Measurements from ENCODE around the gene SH3BP4. TPM values are rescaled to one million over a fixed set of nuclear protein-coding genes. Genes with fewer than 3 reads are reported as not detected.

Gene SH3BP4
- total and polyA plus RNA-seq, 10 of the 15 experiments (the other 5 are each of a cell fraction or from before 2014, with no cell fraction given): 0.03 to 0.36 TPM; not detected in 8

DNA sequence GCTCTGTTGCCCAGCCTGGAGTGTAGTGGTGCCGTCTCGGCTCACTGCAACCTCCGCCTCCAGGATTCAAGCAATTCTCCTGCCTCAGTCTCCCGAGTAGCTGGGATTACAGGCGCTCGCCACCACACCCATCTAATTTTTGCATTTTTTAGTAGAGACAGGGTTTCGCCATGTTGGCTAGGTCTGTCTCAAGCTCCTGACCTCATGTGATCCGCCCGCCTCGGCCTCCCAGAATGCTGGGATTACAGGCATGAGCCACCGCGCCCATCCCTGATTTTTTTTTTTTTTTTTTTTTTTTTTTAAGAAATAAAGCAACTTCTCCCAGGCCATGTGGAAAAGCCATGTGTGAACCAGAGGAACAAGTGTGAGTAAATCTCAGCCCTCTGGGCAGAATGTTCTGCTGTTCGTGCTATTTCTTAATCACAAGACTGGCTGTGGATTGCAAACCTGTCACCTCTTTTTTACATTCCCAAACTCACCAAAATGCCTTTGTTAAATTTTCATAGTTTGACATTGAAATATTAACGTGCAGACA lies 6.4 kb upstream of the SH3BP4 start:
- Histone ChIP-seq H3K79me2 (ENCODE audit: control insufficient read depth, insufficient read depth, low read length) (no peaks in the 10 kb centered on the region), H3K27ac (ENCODE audit: control insufficient read depth, insufficient read depth) (no peak overlapping the region), H3K9me3 (replicated peaks; ENCODE audit: control insufficient read depth, insufficient read depth, low read length) (no peaks in the 10 kb centered on the region), H3K27me3 (replicated peaks in 1 of 2; ENCODE audit: control insufficient read depth in 2 of 2, insufficient read depth in 2 of 2, low read length in 1 of 2) (no peaks in the 10 kb centered on the region), H4K20me1 (ENCODE audit: control insufficient read depth, insufficient read depth) (no peaks in the 10 kb centered on the region), H3K9ac (ENCODE audit: control insufficient read depth, insufficient read depth, low read length) (no peak overlapping the region), H3K4me2 (ENCODE audit: control insufficient read depth, insufficient read depth) (no peak overlapping the region), H3K36me3 (ENCODE audit: control insufficient read depth in 2 of 2, insufficient read depth in 2 of 2, low read length in 1 of 2) (no peaks in the 10 kb centered on the region), H2AFZ (ENCODE audit: control insufficient read depth, low read depth, low read length) (no peak overlapping the region), H3K4me1 (ENCODE audit: control insufficient read depth, insufficient read depth, low read length) (no peaks in the 10 kb centered on the region), H3K4me3 (no peak overlapping the region)
- intact Hi-C loops (cut with micrococcal nuclease; ENCODE audit: unreplicated experiment): no loop called here
- SMC1A ChIA-PET (ENCODE audit: uncharacterized antibody, unreplicated experiment): no interaction called here
- ATAC-seq: no peak
- CTCF ChIA-PET: no interaction called here
- in situ Hi-C loops (cut with MboI): no loop called here
- no peak for FAIRE-seq
- POLR2A ChIA-PET: no interaction called here
- 50% methylated on average over 14 of the region's 14 CpGs for WGBS (ENCODE audit: insufficient coverage, insufficient replicate concordance, low lambda C conversion rate, missing lambda C conversion rate)
- TF ChIP-seq YBX1 (IDR thresholded peaks at IDR 0.05): no peak
- TF ChIP-seq, protein P1, sequence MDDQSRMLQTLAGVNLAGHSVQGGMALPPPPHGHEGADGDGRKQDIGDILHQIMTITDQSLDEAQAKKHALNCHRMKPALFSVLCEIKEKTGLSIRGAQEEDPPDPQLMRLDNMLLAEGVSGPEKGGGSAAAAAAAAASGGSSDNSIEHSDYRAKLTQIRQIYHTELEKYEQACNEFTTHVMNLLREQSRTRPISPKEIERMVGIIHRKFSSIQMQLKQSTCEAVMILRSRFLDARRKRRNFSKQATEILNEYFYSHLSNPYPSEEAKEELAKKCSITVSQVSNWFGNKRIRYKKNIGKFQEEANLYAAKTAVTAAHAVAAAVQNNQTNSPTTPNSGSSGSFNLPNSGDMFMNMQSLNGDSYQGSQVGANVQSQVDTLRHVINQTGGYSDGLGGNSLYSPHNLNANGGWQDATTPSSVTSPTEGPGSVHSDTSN (IDR thresholded peaks at IDR 0.05; ENCODE audit: insufficient replicate concordance, low read depth, low read length): no peak
- no peak for TF ChIP-seq IKZF1 (conservative IDR thresholded peaks at IDR 0.05)
- TF ChIP-seq SPI1 (IDR thresholded peaks at IDR 0.05; ENCODE audit: borderline replicate concordance, insufficient read depth, low read depth, low read length): no peak
- no peak for TF ChIP-seq POU2F2 (IDR thresholded peaks at IDR 0.05; ENCODE audit: borderline replicate concordance, low read depth, low read length)
- TF ChIP-seq MTA3 (IDR thresholded peaks at IDR 0.05; ENCODE audit: borderline replicate concordance, low read length): no peak
- TF ChIP-seq, protein P2, sequence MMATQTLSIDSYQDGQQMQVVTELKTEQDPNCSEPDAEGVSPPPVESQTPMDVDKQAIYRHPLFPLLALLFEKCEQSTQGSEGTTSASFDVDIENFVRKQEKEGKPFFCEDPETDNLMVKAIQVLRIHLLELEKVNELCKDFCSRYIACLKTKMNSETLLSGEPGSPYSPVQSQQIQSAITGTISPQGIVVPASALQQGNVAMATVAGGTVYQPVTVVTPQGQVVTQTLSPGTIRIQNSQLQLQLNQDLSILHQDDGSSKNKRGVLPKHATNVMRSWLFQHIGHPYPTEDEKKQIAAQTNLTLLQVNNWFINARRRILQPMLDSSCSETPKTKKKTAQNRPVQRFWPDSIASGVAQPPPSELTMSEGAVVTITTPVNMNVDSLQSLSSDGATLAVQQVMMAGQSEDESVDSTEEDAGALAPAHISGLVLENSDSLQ (IDR thresholded peaks at IDR 0.05): no peak
- no peak for TF ChIP-seq POLR2A (IDR thresholded peaks at IDR 0.05; ENCODE audit: low read depth, low read length)
- no peak for TF ChIP-seq WRNIP1 (IDR thresholded peaks at IDR 0.05; ENCODE audit: borderline replicate concordance, low read depth, low read length)
- TF ChIP-seq NFXL1 (IDR thresholded peaks at IDR 0.05; ENCODE audit: borderline replicate concordance): no peak
- no peak for TF ChIP-seq HDAC2 (IDR thresholded peaks at IDR 0.05)
- TF ChIP-seq ZNF24 (IDR thresholded peaks at IDR 0.05): no peak
- TF ChIP-seq, protein P3, sequence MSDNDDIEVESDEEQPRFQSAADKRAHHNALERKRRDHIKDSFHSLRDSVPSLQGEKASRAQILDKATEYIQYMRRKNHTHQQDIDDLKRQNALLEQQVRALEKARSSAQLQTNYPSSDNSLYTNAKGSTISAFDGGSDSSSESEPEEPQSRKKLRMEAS (IDR thresholded peaks at IDR 0.05; ENCODE audit: low read depth, low read length): no peak
- BruUV-seq (replicated peaks): no TSS peak
- no peak for DNase-seq (ENCODE audit: low read depth, low spot score)
- RAD21 ChIA-PET (ENCODE audit: unreplicated experiment): no interaction called here

Measured in GM12878 (cell line).